ENCODE data around the gene CTDP1. TPM values are rescaled to one million over a fixed set of nuclear protein-coding genes. Genes with fewer than 3 reads are reported as not detected.

Gene CTDP1
- 21.0 TPM for total RNA-seq

DNA sequence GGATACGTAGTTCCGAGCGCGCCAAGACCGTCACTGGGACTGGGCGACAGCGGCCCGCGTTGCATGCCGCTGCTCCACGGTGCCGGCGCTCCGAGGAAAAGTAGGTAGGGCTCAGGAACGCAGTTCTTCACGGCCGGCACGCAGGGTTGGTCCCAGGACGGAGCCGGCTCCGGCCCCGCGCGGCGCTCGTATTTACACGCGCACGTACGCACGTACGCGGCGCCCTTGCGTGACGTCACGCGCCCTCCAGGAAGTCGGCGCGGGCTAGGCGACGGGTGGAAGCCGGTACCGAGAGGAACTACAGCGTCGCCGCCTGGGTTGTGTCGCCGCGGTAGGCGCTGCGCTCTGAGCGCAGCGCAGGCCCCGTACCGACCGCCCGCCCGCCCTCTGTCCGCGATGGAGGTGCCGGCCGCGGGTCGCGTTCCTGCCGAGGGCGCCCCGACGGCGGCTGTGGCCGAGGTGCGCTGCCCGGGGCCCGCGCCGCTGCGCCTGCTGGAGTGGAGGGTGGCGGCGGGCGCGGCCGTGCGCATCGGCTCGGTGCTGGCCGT lies at the start of gene CTDP1:
Gene CTDP1 (plus strand): TSS at position 252 of the 548 bp plus-strand sequence. CDS start 145 bp downstream, at position 397.

DNA sequence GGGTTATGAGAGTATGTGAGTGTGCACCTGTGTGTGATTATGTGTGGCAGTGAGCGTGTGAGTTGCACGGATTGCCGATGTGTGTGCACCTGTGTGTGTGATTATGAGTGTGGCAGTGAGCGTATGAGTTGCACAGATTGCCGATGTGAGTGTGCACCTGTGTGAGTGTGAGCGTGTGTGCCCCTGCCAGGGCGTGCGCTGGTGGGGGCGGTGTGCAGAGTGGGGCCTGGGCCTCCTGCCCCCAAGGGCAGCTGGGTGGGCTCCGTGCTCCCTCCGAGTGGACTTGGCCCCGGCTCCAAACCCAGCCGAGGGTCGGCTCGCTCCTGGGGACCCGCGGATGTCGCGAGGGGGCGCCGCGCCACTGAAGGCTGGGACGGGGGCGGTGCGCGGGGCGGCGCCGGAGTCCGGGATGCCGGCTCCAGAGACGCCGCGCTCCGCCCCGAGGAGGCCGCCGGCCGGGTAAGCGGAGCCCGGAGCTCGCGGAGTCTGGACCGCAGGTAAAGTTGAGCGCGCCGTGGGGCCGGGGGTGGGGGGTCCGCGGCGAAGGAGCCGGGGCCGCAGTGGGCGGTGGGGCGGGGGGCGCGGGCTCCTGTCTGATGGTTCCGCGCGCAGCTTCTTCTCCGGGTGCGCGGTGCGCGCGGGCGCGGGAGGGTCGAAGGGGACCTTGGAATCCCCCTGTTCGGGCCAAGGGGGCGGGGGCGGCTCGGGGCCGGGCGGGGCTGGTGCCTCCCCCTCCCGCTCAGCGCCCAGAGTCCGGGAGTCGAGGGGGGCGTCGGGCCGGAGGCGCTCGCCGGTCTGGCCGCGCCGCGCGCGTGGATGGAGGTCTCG lies 118.1 kb downstream of the CTDP1 start, which contains the start of gene KCNG2:
Gene KCNG2 (plus strand): TSS at position 421 of the 828 bp plus-strand sequence. CDS start 65,730 bp downstream, outside the sequence.

Other genes starting within 250 kb of the CTDP1 start
- gene KCNG2, start 118.1 kb downstream of the CTDP1 start, total RNA-seq: 1.4 TPM